Activated naive CD8-positive, alpha-beta T cell treated with anti-CD3 and anti-CD28 coated beads, Interleukin-2, amount 10 ng/mL, durations not matched to agents 7 days and 5 days (primary cell): ENCODE data around the gene KRTAP3-1. TPM values are rescaled to one million over a fixed set of nuclear protein-coding genes. Genes with fewer than 3 reads are reported as not detected.
"Not testable (repeated sequence)": the region's sequence is repeated elsewhere in the genome, so short reads cannot be mapped to it uniquely, and the experiment has no call there.

Source experiments
- ATAC-seq: fragments of 150-1000 bp; cut with Tn5 transposase; one replicate; pipeline ENCODE4 v1.10.0; 2021; ENCODE audit warnings: low read depth, moderate library complexity
- POLR2A ChIA-PET: fragments of 350-600 bp; sonication (Branson Sonifier 250); formaldehyde crosslinking; loops from one replicate; lab custom pipeline; 2021; ENCODE audit warnings: antibody characterized with exemption; lab: Charles Lee
- DNase-seq: peaks from one replicate; pipeline ENCODE4 v3.0.0; 2021
- H3K27ac Mint-ChIP-seq: one replicate; pipeline ENCODE4 v1.8.0; 2022; ENCODE audit warnings: mild to moderate bottlenecking, mixed read lengths
- H3K27me3 Mint-ChIP-seq: one replicate; pipeline ENCODE4 v1.8.0; 2022; ENCODE audit warnings: mild to moderate bottlenecking, moderate library complexity, mixed read lengths
- H3K36me3 Mint-ChIP-seq: one replicate; pipeline ENCODE4 v1.8.0; 2021; ENCODE audit warnings: mild to moderate bottlenecking, mixed read lengths
- H3K4me1 Mint-ChIP-seq: one replicate; pipeline ENCODE4 v1.8.0; 2021; ENCODE audit warnings: mixed read lengths
- H3K4me3 Mint-ChIP-seq: one replicate; pipeline ENCODE4 v1.8.0; 2022; ENCODE audit warnings: mild to moderate bottlenecking, moderate library complexity, mixed read lengths
- H3K9me3 Mint-ChIP-seq: one replicate; pipeline ENCODE4 v1.8.0; 2021; ENCODE audit warnings: mixed read lengths
- total RNA-seq, 2 experiments: library from RNA; stranded (reverse); gene quantifications; one replicate each; pipeline ENCODE4 v1.2.3, GENCODE V29; 2021

KRTAP3-1 gene
- not detected for total RNA-seq

DNA sequence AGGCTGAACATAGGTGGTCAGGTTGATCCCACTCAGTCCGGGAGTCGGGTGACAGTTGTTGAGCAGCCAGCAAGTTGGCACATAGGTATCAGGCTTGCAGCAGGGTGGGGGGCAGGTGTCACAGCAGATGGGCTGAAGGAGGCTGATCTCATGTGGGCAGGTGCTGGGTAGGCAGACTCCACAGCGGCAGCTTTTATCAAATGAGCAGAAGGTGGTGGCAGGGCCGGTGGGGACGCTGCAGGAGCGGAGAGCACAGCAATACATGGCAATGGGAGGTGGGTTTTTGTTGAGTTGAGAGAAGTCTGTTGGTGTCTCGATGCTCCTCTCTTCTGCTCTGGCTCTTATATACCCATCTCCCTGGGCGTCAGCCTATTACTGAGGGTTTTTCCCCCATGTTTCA, at the start of gene KRTAP3-1:
Gene KRTAP3-1, minus strand, starts transcription at position 318 of the 400 bp plus-strand sequence. Its CDS starts 54 bp downstream, at position 264.
- H3K9me3 Mint-ChIP-seq, result no peaks in the 10 kb centered on the region
- DNase-seq (no peak), ATAC-seq (no peak)
- H3K4me3 Mint-ChIP-seq, result no peak within 1 kb of the TSS
- H3K27me3 Mint-ChIP-seq, result peaks cover 4% of the 10 kb centered on the region
- H3K36me3 Mint-ChIP-seq, result no peaks in the 10 kb centered on the region
- no peak within 1 kb of the TSS for H3K27ac Mint-ChIP-seq
- no peaks in the 10 kb centered on the region for H3K4me1 Mint-ChIP-seq
- POLR2A ChIA-PET, result no interaction called here

GRCh38 chr17:41057547-41057946, 48.6 kb upstream of the KRTAP3-1 start:
- Mint-ChIP-seq H3K36me3 (no peaks in the 10 kb centered on the region), H3K4me1 (no peaks in the 10 kb centered on the region), H3K9me3 (no peaks in the 10 kb centered on the region), H3K4me3 (no peak overlapping the region), H3K27me3 (peaks cover 30% of the 10 kb centered on the region), H3K27ac (no peak overlapping the region)
- no peak for DNase-seq
- POLR2A ChIA-PET, result no interaction called here
- no peak for ATAC-seq

- H3K4me1 Mint-ChIP-seq, DNase-seq, ATAC-seq, POLR2A ChIA-PET, H3K27ac Mint-ChIP-seq, H3K36me3 Mint-ChIP-seq, H3K9me3 Mint-ChIP-seq, H3K4me3 Mint-ChIP-seq: not testable (repeated sequence)
- H3K27me3 Mint-ChIP-seq, result peaks cover 18% of the 10 kb centered on the region
Observed at GRCh38 chr17:41055130-41055529, 46.2 kb upstream of the KRTAP3-1 start, which contains the start of gene KRTAP2-2. Gene KRTAP2-2 (minus strand): TSS chr17:41055230. CDS start chr17:41055211, 19 bp downstream.

DNA sequence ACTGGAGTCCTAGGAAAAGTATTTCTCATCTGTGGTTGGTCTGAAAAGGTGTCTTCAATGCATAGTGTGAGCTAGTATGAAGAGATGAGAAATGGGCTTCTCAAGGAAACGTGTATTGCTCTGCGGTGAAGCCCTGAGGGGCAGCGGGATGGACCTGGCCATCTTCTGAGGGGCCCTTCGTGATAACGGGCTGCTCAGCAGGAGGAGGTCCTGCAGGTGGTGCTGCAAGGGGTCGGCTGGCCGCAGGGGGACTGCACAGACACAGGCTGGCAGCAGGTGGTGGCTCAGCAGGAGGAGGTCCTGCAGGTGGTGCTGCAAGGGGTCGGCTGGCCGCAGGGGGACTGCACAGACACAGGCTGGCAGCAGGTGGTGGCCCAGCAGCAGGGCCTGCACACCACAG, 45.6 kb upstream of the KRTAP3-1 start:
- not testable (repeated sequence) for H3K27ac Mint-ChIP-seq, H3K36me3 Mint-ChIP-seq
- peaks cover 15% of the 10 kb centered on the region for H3K27me3 Mint-ChIP-seq

DNA sequence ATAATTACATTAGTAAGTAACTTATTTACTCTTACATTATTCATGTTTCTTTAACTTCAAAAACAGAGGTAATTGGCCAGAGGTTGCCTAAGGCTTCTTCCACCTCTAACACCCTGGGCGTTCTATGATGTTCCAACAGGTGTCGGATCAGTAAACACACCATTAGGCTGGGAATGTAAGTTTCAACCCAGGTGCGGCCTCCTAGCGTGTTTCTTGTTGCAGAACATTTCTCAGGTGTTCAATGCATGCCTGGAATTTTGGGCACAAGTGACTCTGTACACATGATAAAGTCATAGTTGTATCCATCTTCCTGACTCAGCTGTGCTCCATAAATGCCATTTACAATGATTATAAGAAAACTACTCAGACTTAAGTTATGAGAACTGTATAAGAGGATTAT, 45.1 kb upstream of the KRTAP3-1 start:
- Mint-ChIP-seq H3K27ac (no peak overlapping the region), H3K27me3 (peaks cover 11% of the 10 kb centered on the region), H3K4me1 (no peaks in the 10 kb centered on the region), H3K36me3 (no peaks in the 10 kb centered on the region), H3K4me3 (no peak overlapping the region), H3K9me3 (no peaks in the 10 kb centered on the region)
- no peak for DNase-seq
- POLR2A ChIA-PET, result no interaction called here
- no peak for ATAC-seq

More for the DNA sequence above, 45.6 kb upstream of the KRTAP3-1 start:
- H3K4me1 Mint-ChIP-seq, DNase-seq, POLR2A ChIA-PET, ATAC-seq, H3K9me3 Mint-ChIP-seq, H3K4me3 Mint-ChIP-seq: not testable (repeated sequence)

DNA sequence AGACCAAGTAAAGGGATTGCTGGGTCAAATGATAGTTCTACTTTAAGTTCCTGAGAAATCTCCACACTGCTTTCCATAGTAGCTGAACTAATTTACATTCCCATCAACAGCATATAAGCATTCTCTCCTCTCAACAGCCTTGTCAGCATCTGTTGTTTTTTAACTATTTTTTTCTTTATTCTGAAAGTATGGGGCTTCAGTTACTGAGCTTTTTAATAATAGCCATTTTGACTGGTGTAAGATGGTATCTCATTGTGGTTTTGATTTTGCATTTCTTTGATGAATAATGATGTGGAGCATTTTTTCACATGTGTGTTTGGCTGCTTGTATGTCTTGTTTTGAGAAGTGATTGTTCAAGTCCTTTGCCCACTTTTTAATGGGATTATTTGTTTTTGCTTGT, 43.6 kb upstream of the KRTAP3-1 start:
- POLR2A ChIA-PET, result no interaction called here

DNA sequence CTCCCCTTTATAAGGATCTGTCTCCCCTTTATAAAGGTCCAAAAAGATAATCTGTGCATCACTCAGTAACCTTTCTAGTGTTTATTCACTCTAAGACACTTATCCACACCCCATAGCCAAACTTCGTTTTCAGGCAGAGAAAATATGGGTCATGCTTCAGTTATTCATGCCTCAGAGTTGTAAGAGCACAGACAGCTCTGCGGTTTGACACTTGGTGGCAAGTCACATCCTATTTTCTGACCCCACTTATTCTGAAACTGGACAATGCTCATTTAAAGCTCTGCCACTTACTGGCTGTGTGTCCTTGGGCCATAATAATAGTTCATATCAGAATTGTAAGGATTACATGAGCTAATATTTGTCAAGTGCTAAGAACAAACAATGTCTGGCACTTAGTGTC, 40.2 kb upstream of the KRTAP3-1 start:
- no peak for ATAC-seq
- Mint-ChIP-seq H3K4me1 (no peaks in the 10 kb centered on the region), H3K27me3 (peaks cover 5% of the 10 kb centered on the region), H3K9me3 (no peaks in the 10 kb centered on the region), H3K4me3 (no peak overlapping the region), H3K36me3 (no peaks in the 10 kb centered on the region), H3K27ac (no peak overlapping the region)
- no peak for DNase-seq
- POLR2A ChIA-PET, result no interaction called here

More for the DNA sequence above, 43.6 kb upstream of the KRTAP3-1 start:
- Mint-ChIP-seq H3K36me3 (no peaks in the 10 kb centered on the region), H3K4me1 (no peaks in the 10 kb centered on the region), H3K4me3 (no peak overlapping the region), H3K9me3 (no peaks in the 10 kb centered on the region), H3K27me3 (peaks cover 2% of the 10 kb centered on the region), H3K27ac (no peak overlapping the region)
- DNase-seq, result no peak
- ATAC-seq, result no peak

DNA sequence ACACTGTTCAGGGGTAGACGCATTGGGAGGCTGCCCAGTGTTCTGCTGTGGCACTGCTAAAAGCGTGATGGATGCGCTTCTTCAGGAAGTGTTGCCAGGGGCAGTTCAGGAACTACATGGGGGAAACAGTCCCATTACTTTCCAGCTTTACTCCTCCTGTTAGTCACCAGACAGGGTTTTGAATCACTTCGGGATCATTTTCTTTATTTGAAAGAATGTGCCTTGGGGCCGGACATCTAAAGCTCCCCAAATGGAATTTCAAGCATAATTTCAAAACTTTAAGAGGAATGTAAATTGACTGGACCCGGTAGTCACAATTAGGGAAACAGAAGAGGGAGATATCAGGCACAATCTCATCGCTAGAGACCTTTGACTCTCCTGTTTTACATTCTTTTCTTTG, 39.5 kb upstream of the KRTAP3-1 start:
- POLR2A ChIA-PET, result no interaction called here
- Mint-ChIP-seq H3K9me3 (peaks cover under 1% of the 10 kb centered on the region), H3K27me3 (peaks cover 5% of the 10 kb centered on the region)

DNA sequence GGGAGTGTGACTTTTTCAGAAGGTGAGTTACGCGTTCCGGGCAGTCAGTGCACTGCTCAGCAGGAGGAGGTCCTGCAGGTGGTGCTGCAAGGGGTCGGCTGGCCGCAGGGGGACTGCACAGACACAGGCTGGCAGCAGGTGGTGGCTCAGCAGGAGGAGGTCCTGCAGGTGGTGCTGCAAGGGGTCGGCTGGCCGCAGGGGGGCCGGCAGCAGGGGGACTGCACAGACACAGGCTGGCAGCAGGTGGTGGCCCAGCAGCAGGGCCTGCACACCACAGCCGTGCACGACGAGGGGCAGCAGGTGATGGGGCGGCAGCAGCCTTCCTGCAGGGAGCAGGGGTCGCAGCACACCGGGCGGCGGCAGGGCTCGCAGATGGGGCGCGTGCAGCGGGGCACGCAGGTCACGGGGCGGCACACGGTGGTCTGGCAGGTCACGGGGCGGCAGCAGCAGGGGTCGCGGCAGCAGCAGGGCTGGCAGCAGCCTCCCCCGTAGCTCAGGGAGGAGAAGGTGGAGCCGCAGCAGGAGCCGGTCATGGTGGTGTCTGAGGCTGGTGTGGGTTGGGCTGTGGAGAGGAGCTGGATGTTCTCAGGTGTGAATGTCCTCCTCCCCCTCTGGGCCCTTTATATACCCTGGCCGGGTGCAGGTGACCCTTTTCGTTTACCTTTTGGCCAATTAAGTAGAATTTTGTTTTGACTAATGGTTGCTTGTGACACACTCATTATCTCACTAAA, 38.0 kb upstream of the KRTAP3-1 start, which contains the start of gene KRTAP2-1:
Gene KRTAP2-1, minus strand, starts transcription at position 582 of the 731 bp plus-strand sequence. Its CDS starts 49 bp downstream, at position 533.
- H3K27me3 Mint-ChIP-seq, H3K27ac Mint-ChIP-seq, ATAC-seq, H3K9me3 Mint-ChIP-seq, H3K36me3 Mint-ChIP-seq, POLR2A ChIA-PET, H3K4me1 Mint-ChIP-seq, H3K4me3 Mint-ChIP-seq, DNase-seq: not testable (repeated sequence)

More for the DNA sequence above, 39.5 kb upstream of the KRTAP3-1 start:
- Mint-ChIP-seq H3K27ac (no peak overlapping the region), H3K36me3 (no peaks in the 10 kb centered on the region), H3K4me1 (no peaks in the 10 kb centered on the region), H3K4me3 (no peak overlapping the region)
- DNase-seq (no peak), ATAC-seq (no peak)

DNA sequence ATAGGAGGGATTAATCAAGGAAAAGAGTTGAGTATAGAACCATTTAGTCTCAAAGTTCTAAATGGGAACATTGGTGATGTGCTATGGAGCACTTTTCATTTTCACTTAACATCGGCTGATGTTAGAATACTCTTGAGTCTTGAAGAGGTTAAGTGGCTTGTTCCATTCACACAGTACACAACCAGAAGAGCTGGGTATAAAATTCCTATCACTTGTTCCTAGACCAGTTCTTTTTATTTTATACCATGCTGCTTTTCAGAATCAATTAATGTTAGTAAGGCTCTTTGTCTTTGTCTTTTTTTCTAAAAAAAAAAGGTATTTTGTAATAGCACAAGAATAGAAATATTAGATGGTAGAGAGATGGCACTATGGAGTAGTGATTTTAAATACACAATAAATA, 34.0 kb upstream of the KRTAP3-1 start:
- DNase-seq (no peak), ATAC-seq (no peak)
- Mint-ChIP-seq H3K27me3 (peaks cover 9% of the 10 kb centered on the region), H3K4me3 (no peak overlapping the region), H3K9me3 (peaks cover 7% of the 10 kb centered on the region), H3K36me3 (no peaks in the 10 kb centered on the region), H3K27ac (no peak overlapping the region), H3K4me1 (no peaks in the 10 kb centered on the region)
- POLR2A ChIA-PET, result no interaction called here

DNA sequence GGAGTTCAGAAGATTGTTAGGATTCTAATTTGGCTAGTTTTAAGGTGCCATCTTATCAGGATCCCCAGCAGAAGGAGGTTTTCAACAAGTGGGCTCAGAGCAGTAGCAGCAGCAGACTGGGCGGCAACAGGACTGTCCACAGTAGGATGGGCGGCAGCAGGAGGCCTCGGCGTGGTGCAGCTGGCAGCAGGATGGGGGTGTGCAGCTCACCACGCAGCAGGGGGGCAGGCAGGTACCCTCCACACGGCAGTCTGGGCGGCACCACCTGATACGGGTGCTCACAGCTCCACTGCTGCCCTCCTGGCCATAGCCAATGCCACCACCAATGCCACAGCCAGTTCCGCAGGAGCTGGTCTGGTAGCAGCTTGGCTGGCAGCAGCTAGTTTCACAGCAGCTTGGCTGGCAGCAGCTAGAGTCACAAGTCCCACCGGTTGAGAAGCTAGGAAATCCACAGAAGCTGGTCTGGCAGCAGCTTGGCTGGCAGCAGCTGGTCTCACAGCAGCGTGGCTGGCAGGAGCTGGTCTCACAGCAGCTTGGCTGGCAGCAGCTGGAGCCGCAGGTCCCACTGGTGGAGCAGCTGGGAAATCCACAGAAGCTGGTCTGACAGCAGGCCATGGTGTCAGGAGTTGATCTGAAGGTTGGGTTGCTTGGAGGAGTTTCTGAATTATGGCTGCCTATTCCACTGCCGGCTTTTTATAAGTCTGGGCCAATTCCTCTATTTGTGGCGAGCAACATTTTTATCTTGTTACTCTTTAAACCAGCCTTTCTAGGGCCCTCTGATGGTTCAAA, 32.0 kb upstream of the KRTAP3-1 start, which contains the start of gene KRTAP1-1:
Gene KRTAP1-1, minus strand, starts transcription at position 668 of the 789 bp plus-strand sequence. Its CDS starts 53 bp downstream, at position 615.
- ATAC-seq, H3K4me3 Mint-ChIP-seq, H3K4me1 Mint-ChIP-seq, POLR2A ChIA-PET, DNase-seq, H3K36me3 Mint-ChIP-seq, H3K9me3 Mint-ChIP-seq, H3K27ac Mint-ChIP-seq: not testable (repeated sequence)
- peaks cover 12% of the 10 kb centered on the region for H3K27me3 Mint-ChIP-seq

- Mint-ChIP-seq H3K27ac (no peak overlapping the region), H3K27me3 (peaks cover 11% of the 10 kb centered on the region)
- POLR2A ChIA-PET, result no interaction called here
Observed at GRCh38 chr17:41037853-41038350, 29.0 kb upstream of the KRTAP3-1 start.

GRCh38 chr17:41034346-41034935, 25.5 kb upstream of the KRTAP3-1 start, which contains the start of gene KRTAP1-3:
Gene KRTAP1-3 (minus strand): TSS chr17:41034874. CDS start chr17:41034821, 53 bp downstream.
- H3K27ac Mint-ChIP-seq, DNase-seq, H3K4me3 Mint-ChIP-seq, H3K36me3 Mint-ChIP-seq, ATAC-seq, POLR2A ChIA-PET, H3K9me3 Mint-ChIP-seq, H3K4me1 Mint-ChIP-seq: not testable (repeated sequence)
- H3K27me3 Mint-ChIP-seq, result peaks cover 17% of the 10 kb centered on the region

More at GRCh38 chr17:41037853-41038350, 29.0 kb upstream of the KRTAP3-1 start:
- Mint-ChIP-seq H3K4me1 (no peaks in the 10 kb centered on the region), H3K36me3 (no peaks in the 10 kb centered on the region), H3K9me3 (peaks cover 6% of the 10 kb centered on the region), H3K4me3 (no peak overlapping the region)
- ATAC-seq, result no peak
- no peak for DNase-seq
